ENCODE data around the gene INSM2.
A peak's percentile ranks its signal among the peaks of the same experiment; 100 is the strongest.

The INSM2 gene

GRCh38 chr14:35533357-35534207, at the start of gene INSM2:
Gene INSM2, plus strand, starts transcription at chr14:35534164. Its CDS starts 89 bp downstream, at chr14:35534253.
- peak; percentile 30 to 61 for DNase-seq (ENCODE audit: low read depth in 1 of 2, low spot score in 1 of 2)

GRCh38 chr14:35492569-35493014, 41.4 kb upstream of the INSM2 start:
- DNase-seq (ENCODE audit: low read depth in 1 of 2, low spot score in 1 of 2), result no peak

GRCh38 chr14:35495278-35495677, 38.7 kb upstream of the INSM2 start:
- DNase-seq (ENCODE audit: low read depth in 1 of 2, low spot score in 1 of 2), result no peak

GRCh38 chr14:35499180-35499579, 34.8 kb upstream of the INSM2 start:
- no peak for DNase-seq (ENCODE audit: low read depth in 1 of 2, low spot score in 1 of 2)

GRCh38 chr14:35503646-35504045, 30.3 kb upstream of the INSM2 start:
- no peak for DNase-seq (ENCODE audit: low read depth in 1 of 2, low spot score in 1 of 2)

- no peak for DNase-seq (ENCODE audit: low read depth in 1 of 2, low spot score in 1 of 2)
Observed at GRCh38 chr14:35504260-35504659, 29.7 kb upstream of the INSM2 start.

GRCh38 chr14:35506461-35506860, 27.5 kb upstream of the INSM2 start:
- DNase-seq (ENCODE audit: low read depth in 1 of 2, low spot score in 1 of 2), result no peak

GRCh38 chr14:35506927-35507326, 27.0 kb upstream of the INSM2 start:
- DNase-seq (ENCODE audit: low read depth in 1 of 2, low spot score in 1 of 2), result no peak

- no peak for DNase-seq (ENCODE audit: low read depth in 1 of 2, low spot score in 1 of 2)
Observed at GRCh38 chr14:35509846-35510245, 24.1 kb upstream of the INSM2 start.

GRCh38 chr14:35512765-35513164, 21.2 kb upstream of the INSM2 start:
- no peak for DNase-seq (ENCODE audit: low read depth in 1 of 2, low spot score in 1 of 2)

- no peak for DNase-seq (ENCODE audit: low read depth in 1 of 2, low spot score in 1 of 2)
Observed at GRCh38 chr14:35515916-35516315, 18.0 kb upstream of the INSM2 start.

- DNase-seq (ENCODE audit: low read depth in 1 of 2, low spot score in 1 of 2), result no peak
Observed at GRCh38 chr14:35519986-35520385, 14.0 kb upstream of the INSM2 start.

GRCh38 chr14:35525695-35526094, 8.3 kb upstream of the INSM2 start:
- no peak for DNase-seq (ENCODE audit: low read depth in 1 of 2, low spot score in 1 of 2)

GRCh38 chr14:35526962-35527361, 7.0 kb upstream of the INSM2 start:
- DNase-seq (ENCODE audit: low read depth in 1 of 2, low spot score in 1 of 2), result no peak

GRCh38 chr14:35531960-35532747, 1.8 kb upstream of the INSM2 start:
- DNase-seq (ENCODE audit: low read depth in 1 of 2, low spot score in 1 of 2), result no peak

GRCh38 chr14:35532783-35533356, 1.1 kb upstream of the INSM2 start:
- DNase-seq (ENCODE audit: low read depth in 1 of 2, low spot score in 1 of 2), result no peak

GRCh38 chr14:35534208-35534872, 376 bp downstream of the INSM2 start:
- peak in 1 of 2 donors; percentile 1 for DNase-seq (ENCODE audit: low read depth in 1 of 2, low spot score in 1 of 2)

- peak; percentile 23 to 42 for DNase-seq (ENCODE audit: low read depth in 1 of 2, low spot score in 1 of 2)
Observed at GRCh38 chr14:35534873-35535482, 1.0 kb downstream of the INSM2 start.

- no peak for DNase-seq (ENCODE audit: low read depth in 1 of 2, low spot score in 1 of 2)
Observed at GRCh38 chr14:35535483-35536112, 1.6 kb downstream of the INSM2 start.

GRCh38 chr14:35539969-35540368, 6.0 kb downstream of the INSM2 start:
- DNase-seq (ENCODE audit: low read depth in 1 of 2, low spot score in 1 of 2), result no peak
